ENCODE results near the gene PRKG1.
"Not testable (repeated sequence)": the region's sequence is repeated elsewhere in the genome, so short reads cannot be mapped to it uniquely, and the experiment has no call there.

Gene PRKG1

DNA sequence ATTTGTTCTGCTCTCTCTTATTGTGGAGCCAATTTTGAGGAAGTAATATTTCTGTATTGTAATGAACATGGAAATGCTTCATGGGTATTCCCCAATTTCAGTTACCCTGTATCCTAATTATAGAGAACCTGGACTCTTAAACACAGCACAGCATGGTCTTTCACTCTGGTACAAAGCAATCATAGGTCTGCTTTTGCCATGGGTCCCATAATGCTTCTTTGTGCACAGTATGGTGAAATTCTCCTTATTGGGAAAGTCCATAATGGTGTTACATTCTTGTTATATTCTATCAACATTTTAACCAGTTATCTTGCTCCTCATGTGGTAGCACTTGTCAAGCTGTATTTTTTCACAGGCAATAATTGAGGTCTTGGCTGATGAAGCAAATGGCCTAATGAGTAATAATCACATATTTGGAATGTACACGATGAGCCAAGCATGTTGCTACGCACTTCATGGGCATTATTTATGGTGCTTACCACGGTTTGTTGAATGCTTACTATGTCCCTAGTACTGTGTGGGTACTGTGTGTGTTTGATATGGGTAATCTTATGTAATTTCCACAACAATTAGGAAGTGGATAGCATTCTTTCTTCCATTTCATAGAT is 42.9 kb downstream of the PRKG1 start:
- no peak for DNase-seq (ENCODE audit: low spot score)

DNA sequence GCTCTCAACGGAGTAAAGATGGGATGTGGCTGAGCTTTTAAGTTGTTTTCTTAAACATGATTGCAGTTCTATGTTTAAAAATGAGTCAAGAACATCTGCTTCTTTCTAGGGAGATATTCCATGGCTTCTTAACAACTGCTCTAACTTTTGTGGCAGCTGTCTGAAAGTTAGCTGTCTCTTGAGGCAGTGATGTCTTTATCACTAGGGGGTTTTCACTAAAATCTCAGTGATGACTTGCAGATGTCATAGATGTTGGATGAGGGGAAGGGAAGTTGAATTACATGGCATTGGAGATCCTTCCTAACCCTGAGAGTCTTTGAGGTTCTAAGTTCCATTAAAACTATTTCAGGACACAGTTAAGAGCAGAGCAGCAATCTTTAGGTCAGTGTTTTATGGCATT is 43.5 kb downstream of the PRKG1 start:
- no peak for DNase-seq (ENCODE audit: low spot score)

DNA sequence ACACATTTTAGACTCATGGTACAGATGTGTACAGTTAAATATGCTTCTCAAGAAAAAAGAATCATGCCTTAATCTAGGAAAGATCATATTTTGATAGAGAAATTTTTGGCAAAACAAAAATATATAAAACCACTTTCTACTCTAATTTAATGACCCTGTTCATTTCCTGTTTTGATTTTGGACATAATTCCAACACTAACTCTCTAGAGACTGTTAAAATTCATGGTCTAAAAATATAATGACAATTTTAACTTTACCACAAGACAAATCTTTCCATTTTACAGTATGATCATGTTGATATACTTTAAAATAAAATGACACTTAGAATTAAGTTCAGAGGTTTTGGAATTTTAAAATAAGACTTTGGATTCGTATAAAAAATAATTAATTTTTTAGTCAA is 45.2 kb downstream of the PRKG1 start:
- no peak for DNase-seq (ENCODE audit: low spot score)

DNA sequence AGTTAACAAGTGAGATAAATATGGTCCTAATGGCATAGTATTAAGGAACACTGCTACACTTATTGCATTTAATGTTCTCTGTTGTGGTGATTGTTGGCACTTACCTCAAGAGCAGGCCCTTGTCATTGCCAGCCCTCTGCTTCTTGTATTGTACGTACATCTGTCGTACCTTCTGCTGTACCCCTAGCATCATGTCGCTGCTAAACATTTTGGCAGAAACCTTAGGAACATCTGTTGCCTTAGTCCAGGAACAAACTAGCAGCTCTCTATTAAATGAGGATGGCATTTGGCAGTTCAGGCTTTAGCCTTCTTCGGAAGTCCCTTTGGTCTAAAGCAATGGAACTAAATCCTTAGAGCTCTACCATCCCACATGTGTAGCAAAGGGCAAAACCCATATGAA is 47.6 kb downstream of the PRKG1 start:
- no peak for DNase-seq (ENCODE audit: low spot score)

DNA sequence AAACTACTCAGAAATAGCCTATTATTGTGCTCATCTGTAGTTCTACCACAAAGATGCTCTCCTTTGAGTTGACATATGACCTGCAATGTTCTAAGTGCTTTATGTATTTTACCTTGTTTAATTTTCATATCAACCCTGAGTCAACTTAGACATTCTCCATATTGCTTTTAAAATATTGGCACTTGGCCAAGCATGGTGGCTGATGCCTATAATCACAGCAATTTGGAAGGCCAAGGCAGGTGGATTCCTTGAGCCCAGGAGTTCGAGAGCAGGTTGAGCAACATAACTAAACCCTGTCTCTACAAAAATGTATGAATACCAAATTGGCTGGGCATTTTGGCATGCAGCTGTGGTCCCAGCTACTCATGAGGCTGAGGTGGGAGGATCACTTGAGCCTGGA is 50.6 kb downstream of the PRKG1 start:
- DNase-seq (ENCODE audit: low spot score), result no peak

DNA sequence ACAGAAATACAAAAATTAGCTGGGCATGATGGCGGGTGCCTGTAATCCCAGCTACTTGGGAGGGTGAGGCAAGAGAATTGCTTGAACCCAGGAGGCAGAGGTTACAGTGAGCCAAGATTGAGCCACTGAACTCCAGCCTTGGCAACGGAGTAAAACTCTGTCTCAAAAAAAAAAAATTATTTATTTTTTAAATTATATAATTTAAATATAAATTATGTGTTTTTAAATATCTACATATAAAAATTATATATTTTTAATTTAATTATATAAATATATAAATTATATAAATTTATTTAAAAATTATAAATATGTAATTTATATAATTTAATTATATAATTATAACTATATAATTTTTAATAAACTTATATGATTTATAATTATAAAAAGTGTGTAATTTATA is 51.2 kb downstream of the PRKG1 start:
- no peak for DNase-seq (ENCODE audit: low spot score)

DNA sequence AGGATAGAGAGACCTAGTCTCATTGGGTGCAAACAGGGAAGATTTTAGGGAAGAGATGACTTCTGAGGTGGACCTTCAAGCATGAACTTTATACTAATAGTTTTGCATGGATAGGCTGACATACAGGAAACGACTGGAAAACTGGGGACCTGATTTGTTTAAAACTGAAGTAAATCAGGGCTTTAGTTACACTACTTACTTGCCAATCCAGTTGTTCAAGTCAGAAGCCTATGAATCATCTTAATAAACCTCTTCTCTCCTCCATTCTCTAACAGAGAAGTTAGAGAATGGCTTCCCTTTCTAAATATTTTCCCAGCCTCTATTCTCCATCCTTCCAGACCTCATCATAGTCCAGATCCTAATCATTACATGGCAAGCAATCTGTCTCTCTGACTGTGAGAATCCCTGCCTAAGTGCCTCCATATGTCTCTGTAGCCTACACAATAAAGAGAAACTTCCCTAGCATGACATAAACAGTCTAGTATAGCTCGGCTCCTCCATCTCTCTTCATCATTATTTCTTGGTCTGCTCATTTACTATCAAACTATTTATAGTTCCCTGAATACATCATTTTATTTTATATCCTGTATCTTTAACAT is 55.8 kb downstream of the PRKG1 start:
- no peak for DNase-seq (ENCODE audit: low spot score)

DNA sequence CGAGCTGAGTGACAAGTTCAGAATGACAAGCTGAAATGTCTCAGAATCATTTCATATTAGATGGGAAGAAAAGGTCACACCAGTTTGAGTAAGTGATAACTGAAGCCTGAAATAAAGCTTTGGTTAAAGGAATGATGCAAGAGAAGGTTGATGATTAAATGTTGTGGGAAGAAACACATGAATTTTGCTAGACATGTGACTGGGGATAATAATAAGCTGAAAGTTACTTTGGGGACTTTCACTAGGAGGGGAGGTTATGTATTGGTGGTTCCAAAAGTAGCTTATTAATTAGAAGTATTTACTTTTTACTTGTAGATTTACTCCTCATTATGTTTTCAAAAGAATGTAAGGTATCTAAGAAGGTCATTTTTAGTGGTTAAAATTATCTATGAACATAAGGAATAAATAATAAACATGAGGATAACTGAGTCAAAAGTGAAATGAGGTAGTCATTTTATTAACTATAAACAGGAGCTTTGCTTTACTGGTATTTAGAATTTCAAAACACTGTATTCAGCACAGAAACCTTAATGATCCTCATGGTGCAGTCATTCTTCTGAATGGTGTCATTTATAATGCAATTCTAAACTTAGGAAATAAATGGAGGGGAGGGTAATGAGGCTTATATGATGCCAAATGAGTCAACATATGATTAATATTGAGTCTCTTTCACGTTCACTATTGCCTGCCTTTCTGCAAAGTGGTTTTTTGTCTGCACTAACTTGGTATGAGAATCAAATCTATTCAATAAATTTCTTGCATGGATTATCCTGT is 63.7 kb downstream of the PRKG1 start:
- no peak for DNase-seq (ENCODE audit: low spot score)

DNA sequence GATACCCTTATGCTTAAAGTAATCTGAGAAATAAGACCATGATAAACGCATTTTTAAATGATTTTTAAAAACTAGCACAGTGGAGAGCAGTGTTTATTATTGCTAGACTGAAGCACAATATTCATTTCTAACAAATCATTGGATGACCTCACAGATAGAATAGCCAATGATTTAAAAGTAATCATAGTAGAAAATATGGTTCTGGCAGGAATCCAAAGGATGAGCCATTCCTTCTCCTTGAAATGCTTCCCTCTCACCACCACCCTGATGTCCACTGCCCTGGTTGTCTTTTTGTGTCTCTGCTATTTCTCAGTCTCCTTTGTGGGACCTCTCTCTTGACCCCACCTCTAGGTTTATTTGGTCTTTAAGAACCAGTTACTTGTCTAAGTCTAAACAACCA is 64.9 kb downstream of the PRKG1 start:
- DNase-seq (ENCODE audit: low spot score), result no peak

DNA sequence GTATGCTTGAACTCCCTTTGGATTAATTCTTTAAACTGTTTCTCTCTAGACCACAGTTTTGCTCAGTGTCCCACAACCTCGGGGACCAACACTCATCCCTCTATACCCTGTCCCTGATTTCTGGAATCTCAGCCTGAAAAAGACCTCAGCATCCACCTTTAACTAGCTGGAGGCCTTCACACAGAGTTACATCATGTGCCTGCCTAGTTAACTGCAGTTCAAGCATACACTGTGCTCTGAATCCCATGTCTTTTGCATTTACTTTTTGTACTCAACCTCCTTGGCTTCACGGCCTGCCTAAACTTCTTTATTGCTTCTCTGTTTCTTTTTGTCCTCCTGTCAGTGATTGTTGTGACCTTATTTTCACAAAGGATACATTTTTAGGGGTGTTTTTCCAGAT is 66.7 kb downstream of the PRKG1 start:
- no peak for DNase-seq (ENCODE audit: low spot score)

DNA sequence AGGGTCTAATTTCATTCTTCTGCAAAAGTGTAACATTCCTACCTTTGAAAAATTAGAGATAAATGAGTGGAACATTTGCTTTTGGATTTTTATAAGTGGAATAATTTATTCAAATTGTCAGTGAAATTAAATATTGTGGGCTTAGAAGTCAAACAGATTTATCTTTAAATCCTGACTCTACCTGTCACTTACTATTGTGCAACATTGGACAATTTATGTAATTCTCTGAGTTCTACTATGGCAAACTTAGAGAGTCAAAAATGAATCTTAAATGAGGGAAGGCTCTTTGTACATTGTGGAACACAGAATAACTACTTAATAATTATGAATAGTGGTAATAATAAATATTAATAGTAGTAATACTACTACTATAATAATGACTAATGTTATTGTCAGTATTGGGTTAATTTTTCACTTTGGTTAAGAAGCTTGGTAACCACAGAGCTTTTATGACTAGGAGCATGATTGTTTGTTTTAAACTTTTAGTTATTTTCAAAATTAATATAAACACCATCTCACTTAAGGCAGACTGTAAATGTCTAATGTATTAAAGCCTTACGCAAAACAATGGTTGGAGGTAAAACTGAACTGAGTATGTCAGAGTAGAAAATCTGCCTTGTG is 70.0 kb downstream of the PRKG1 start:
- DNase-seq (ENCODE audit: low spot score), result no peak

DNA sequence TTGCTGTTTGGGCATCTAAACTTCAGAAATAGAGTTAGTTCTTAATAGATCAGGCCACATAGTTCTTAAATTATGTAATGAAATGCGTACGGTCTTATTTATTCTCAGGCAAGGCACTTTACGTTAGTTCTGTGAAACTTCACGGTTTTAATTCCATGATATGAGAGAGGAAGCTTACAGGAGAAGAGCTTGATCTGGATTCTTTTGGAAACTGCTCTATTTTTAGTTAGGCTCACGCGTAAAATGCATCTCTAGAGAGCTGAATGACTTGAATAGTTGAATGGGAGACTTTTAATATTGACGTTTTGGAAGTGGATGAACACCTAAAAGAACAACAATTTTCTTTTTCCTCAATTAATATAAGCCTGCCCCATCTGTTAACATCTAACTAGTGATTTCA is 71.1 kb downstream of the PRKG1 start:
- DNase-seq (ENCODE audit: low spot score), result no peak

DNA sequence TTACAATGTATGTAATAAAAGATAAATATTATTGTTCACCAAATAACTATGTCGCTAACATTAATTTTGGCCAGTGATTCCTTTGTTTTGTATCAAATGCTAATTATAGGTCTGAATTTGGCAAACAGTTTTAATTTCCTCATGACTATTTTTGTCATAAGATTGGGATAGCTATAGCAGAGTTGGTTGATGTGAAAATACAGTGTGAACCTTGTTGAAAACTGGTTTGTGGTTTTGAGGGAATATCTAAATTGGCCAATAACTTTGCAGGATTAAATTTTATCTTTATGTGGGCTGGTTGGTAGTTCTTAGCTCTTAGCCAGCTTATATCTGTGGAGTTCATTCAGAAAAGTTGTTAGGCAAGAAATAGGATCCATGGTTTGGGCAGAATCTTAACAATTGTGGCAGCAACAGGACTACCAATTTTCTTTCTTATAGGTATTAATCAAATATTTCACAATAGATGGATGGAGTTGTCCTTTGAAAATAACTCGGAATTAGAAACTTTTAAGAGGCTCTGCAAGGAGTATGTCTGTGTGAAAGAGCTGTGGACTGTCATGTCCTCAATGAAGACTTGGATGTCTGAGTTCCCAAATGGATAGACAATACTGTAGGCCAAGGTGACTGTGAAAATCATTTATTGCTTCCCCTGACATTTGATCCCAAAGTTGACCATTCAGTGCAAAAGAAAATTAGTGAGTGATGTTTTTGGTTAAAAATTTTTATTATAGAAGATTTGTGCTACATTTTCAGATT is 73.5 kb downstream of the PRKG1 start:
- DNase-seq (ENCODE audit: low spot score), result no peak

DNA sequence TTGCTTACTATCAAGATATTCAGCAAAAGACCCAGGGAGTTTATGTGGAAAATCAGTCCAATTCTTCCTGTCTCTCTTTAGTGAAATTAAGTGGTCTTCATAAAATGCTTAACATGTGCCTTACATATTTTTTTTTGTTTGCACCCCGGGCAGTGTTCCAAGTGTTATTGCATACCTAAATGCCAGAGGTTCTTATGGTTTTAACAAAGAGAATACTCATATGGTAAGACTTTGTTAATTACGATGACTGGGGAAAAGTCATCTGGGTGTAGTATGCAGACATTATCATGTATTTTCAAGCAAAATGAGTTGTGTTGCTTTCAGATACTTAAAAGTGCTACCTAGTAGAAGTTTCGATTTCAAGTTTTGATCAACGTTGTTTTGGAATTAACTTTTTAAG is 82.6 kb downstream of the PRKG1 start:
- DNase-seq (ENCODE audit: low spot score), result no peak

DNA sequence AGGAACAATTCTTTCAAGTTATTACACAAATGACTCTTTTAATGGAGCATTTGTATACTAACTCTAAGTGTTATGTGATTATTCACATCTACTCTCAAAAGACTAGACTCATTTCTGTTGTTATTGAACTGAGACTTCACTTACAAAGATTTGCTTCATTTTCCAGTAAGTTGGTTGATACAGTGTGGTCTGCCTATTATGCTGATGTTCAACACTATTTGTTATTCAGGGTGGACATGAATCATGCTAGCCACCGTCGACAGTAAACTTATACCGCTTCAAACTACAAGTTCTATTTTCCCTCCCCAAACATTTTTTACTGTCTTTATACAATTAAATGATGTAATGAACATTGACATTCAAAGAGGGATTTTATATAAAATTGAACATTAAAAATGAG is 84.5 kb downstream of the PRKG1 start:
- no peak for DNase-seq (ENCODE audit: low spot score)

DNA sequence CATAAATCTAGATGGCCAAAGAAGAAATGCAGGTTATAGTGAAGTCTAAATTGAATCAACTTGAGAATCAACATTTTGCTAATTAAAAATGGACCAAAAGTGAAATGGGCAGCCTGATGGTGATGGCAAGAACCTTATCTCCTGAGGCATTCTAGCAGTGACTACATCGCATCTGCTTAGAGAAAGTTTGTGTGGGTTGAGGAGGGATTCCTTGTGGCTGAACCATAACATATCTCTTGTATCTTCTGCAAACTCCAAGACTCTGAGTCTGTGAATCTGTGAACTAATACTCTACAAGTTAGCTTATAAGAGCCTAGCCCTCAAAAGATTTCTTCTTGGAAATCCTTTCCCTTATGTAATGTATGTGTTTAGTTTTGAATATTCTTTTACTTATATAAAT is 85.6 kb downstream of the PRKG1 start:
- DNase-seq (ENCODE audit: low spot score), result no peak

DNA sequence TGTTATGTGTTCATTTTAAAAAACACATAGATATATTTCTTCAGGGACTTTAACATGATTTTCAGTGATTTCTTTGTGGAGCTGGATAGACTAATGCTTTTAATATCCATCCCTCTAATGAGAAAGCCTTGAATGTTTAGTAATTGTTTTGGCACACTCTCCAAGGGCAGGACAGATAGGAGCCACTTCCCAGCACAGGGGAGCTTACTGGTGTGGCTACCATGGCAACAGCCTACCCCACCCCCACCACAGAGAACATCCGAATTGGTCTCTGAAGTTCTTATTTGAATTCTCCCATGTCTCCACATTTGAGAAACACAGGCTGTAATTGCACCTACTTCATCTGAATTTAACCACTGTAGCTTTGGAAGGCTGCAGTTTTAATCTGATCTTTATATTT is 87.7 kb downstream of the PRKG1 start:
- no peak for DNase-seq (ENCODE audit: low spot score)

DNA sequence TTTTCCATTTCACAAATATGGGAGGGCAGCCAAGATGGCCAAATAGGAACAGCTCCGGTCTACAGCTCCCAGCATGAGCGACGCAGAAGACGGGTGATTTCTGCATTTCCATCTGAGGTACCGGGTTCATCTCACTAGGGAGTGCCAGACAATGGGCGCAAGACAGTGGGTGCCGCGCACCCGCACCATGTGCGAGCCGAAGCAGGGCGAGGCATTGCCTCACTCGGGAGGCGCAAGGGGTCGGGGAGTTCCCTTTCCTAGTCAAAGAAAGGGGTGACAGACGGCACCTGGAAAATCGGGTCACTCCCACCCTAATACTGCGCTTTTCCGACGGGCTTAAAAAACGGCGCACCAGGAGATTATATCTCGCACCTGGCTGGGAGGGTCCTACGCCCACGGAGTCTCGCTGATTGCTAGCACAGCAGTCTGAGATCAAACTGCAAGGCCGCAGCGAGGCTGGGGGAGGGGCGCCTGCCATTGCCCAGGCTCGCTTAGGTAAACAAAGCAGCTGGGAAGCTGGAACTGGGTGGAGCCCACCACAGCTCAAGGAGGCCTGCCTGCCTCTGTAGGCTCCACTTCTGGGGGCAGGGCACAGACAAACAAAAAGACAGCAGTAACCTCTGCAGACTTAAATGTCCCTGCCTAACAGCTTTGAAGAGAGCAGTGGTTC is 89.2 kb downstream of the PRKG1 start:
- not testable (repeated sequence) for DNase-seq (ENCODE audit: low spot score)

DNA sequence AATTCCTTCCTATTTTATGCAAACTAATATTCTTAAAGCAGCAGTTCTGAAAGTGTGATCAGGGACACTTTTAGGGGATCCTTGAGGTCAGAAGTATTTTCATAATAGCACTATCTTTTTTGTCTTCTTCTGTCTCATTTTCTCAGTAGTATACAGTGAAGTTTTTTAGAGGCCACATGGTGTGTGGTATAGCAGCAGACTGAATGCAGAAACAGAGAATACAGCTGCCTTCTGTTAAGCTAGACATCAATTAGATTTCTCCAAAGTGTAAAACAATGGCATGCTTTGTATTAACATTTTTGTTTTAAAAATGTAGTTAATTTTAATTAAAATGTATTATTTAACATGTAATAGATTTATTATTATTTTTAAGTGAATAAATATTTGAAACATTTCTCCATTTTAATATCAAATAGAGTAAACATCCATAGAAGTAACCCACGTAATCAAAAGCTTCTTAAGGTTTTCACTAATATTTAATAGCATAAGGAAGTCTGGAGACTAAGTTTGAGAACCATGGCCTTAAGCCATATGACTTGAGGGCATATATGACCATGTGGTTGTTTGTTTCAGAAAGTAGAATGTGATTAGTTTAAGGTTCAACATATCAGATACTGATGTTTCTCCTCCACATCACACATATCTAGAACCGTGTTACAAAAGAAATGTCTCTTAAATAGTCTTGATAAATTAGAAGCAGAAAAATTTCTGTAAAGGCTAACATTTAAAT is 94.0 kb downstream of the PRKG1 start:
- DNase-seq (ENCODE audit: low spot score), result no peak

DNA sequence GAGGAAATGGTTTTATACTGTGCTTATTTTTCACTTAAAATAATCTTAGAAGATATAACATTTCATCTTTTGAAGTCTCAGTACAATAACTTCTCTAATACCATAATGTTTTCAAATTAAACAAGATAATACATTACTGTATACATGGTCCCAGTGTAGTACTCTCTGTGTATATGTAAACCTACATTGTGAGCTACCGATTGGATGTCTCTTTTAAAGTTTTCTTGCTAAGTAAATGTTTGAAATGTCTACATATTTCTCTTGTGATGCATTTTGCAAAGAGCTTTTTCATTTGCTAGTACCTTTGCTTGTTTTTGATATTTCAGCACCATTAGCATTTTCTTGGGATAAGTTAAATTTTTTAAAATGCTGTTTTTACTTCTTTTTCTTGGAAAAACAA is 94.8 kb downstream of the PRKG1 start:
- no peak for DNase-seq (ENCODE audit: low spot score)
